ENCODE measurements around the gene AP1S3.

AP1S3 gene

GRCh38 chr2:223837287-223838061 lies at the start of gene AP1S3:
Gene AP1S3, minus strand, starts transcription at chr2:223837582. Its CDS starts 132 bp downstream, at chr2:223837450.
- Histone ChIP-seq H3K4me1 (ENCODE audit: insufficient read depth, insufficient read length) (peaks cover 6% of the 10 kb centered on the region), H3K27me3 (ENCODE audit: insufficient read depth, insufficient read length) (peaks cover 26% of the 10 kb centered on the region), H3K9me3 (ENCODE audit: insufficient read depth, low read length) (no peaks in the 10 kb centered on the region), H3K36me3 (ENCODE audit: insufficient read depth, insufficient read length, low read length) (no peaks in the 10 kb centered on the region), H3K4me3 (ENCODE audit: insufficient read length, low read depth) (peak within 1 kb of the TSS; percentile 78), H3K9ac (ENCODE audit: insufficient read length, low read depth) (peak within 1 kb of the TSS; percentile 80)
- no peak for TF ChIP-seq SUZ12 (IDR thresholded peaks at IDR 0.05; ENCODE audit: extremely low read depth, insufficient read depth, insufficient read length)
- no peak for TF ChIP-seq YY1 (IDR thresholded peaks at IDR 0.05; ENCODE audit: insufficient read depth, insufficient read length)
- TF ChIP-seq ZNF274 (IDR thresholded peaks at IDR 0.05; ENCODE audit: low read depth, low read length), result no peak
- peak; percentile 70 for DNase-seq (ENCODE audit: low read depth, low spot score)

GRCh38 chr2:223887127-223887526 lies 49.7 kb upstream of the AP1S3 start:
- Histone ChIP-seq H3K9ac (ENCODE audit: insufficient read length, low read depth) (no peak overlapping the region), H3K4me1 (ENCODE audit: insufficient read depth, insufficient read length) (no peaks in the 10 kb centered on the region), H3K4me3 (ENCODE audit: insufficient read length, low read depth) (no peak overlapping the region), H3K9me3 (ENCODE audit: insufficient read depth, low read length) (no peaks in the 10 kb centered on the region), H3K36me3 (ENCODE audit: insufficient read depth, insufficient read length, low read length) (peaks cover 41% of the 10 kb centered on the region), H3K27me3 (ENCODE audit: insufficient read depth, insufficient read length) (no peaks in the 10 kb centered on the region)
- TF ChIP-seq SUZ12 (IDR thresholded peaks at IDR 0.05; ENCODE audit: extremely low read depth, insufficient read depth, insufficient read length) (no peak), ZNF274 (IDR thresholded peaks at IDR 0.05; ENCODE audit: low read depth, low read length) (no peak), YY1 (IDR thresholded peaks at IDR 0.05; ENCODE audit: insufficient read depth, insufficient read length) (no peak)
- no peak for DNase-seq (ENCODE audit: low read depth, low spot score)

GRCh38 chr2:223886726-223887125 lies 49.3 kb upstream of the AP1S3 start:
- no peaks in the 10 kb centered on the region for H3K27me3 ChIP-seq (ENCODE audit: insufficient read depth, insufficient read length)
- no peak for TF ChIP-seq YY1 (IDR thresholded peaks at IDR 0.05; ENCODE audit: insufficient read depth, insufficient read length)
- TF ChIP-seq ZNF274 (IDR thresholded peaks at IDR 0.05; ENCODE audit: low read depth, low read length), result no peak
- no peak for TF ChIP-seq SUZ12 (IDR thresholded peaks at IDR 0.05; ENCODE audit: extremely low read depth, insufficient read depth, insufficient read length)
- H3K4me1 ChIP-seq (ENCODE audit: insufficient read depth, insufficient read length), result no peaks in the 10 kb centered on the region
- H3K4me3 ChIP-seq (ENCODE audit: insufficient read length, low read depth), result no peak overlapping the region
- no peak for DNase-seq (ENCODE audit: low read depth, low spot score)
- no peak overlapping the region for H3K9ac ChIP-seq (ENCODE audit: insufficient read length, low read depth)
- peaks cover 43% of the 10 kb centered on the region for H3K36me3 ChIP-seq (ENCODE audit: insufficient read depth, insufficient read length, low read length)
- no peaks in the 10 kb centered on the region for H3K9me3 ChIP-seq (ENCODE audit: insufficient read depth, low read length)

DNA sequence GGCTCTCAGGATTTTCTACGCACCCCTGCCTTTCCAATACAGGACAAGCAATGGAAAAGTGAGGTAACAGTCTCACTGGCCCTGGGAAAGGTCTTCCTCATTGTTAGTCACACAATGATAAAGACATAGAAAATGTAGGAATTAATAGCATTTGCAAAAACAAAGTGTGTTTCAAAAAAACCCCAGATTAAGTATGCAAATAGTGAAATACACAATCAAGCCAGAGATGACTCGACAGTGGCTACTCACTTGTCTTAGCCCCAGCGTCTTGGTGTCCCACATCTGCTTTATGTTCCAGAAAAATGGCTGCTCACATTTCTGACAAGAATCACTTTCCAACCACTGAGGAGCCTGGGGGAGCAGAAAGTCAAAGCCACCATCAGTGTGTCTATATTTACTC lies 47.0 kb upstream of the AP1S3 start:
- H3K36me3 ChIP-seq (ENCODE audit: insufficient read depth, insufficient read length, low read length), result peaks cover 56% of the 10 kb centered on the region
- H3K9ac ChIP-seq (ENCODE audit: insufficient read length, low read depth), result no peak overlapping the region
- H3K4me3 ChIP-seq (ENCODE audit: insufficient read length, low read depth), result no peak overlapping the region
- no peak for DNase-seq (ENCODE audit: low read depth, low spot score)
- H3K4me1 ChIP-seq (ENCODE audit: insufficient read depth, insufficient read length), result no peaks in the 10 kb centered on the region
- TF ChIP-seq YY1 (IDR thresholded peaks at IDR 0.05; ENCODE audit: insufficient read depth, insufficient read length) (no peak), ZNF274 (IDR thresholded peaks at IDR 0.05; ENCODE audit: low read depth, low read length) (no peak), SUZ12 (IDR thresholded peaks at IDR 0.05; ENCODE audit: extremely low read depth, insufficient read depth, insufficient read length) (no peak)
- no peaks in the 10 kb centered on the region for H3K9me3 ChIP-seq (ENCODE audit: insufficient read depth, low read length)
- no peaks in the 10 kb centered on the region for H3K27me3 ChIP-seq (ENCODE audit: insufficient read depth, insufficient read length)

DNA sequence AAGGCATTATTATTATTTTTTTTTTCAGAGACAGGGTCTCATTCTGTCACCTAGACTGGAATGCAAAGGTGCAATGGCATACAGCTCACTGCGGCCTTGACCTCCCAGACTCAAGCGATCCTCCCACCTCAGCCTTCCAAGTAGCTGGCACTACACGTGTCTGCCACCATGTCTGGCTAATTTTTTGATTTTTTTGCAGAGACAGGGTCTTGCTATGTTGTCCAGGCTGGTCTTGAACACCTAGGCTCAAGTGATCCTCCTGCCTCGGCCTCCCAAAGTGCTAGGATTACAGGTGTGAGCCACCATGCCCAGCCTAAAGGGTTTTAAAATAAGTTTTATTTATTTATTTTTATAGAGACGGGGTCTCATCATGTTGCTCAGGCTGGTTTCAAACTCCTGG lies 45.3 kb upstream of the AP1S3 start:
- no peaks in the 10 kb centered on the region for H3K9me3 ChIP-seq (ENCODE audit: insufficient read depth, low read length)
- TF ChIP-seq ZNF274 (IDR thresholded peaks at IDR 0.05; ENCODE audit: low read depth, low read length) (no peak), SUZ12 (IDR thresholded peaks at IDR 0.05; ENCODE audit: extremely low read depth, insufficient read depth, insufficient read length) (no peak), YY1 (IDR thresholded peaks at IDR 0.05; ENCODE audit: insufficient read depth, insufficient read length) (no peak)

DNA sequence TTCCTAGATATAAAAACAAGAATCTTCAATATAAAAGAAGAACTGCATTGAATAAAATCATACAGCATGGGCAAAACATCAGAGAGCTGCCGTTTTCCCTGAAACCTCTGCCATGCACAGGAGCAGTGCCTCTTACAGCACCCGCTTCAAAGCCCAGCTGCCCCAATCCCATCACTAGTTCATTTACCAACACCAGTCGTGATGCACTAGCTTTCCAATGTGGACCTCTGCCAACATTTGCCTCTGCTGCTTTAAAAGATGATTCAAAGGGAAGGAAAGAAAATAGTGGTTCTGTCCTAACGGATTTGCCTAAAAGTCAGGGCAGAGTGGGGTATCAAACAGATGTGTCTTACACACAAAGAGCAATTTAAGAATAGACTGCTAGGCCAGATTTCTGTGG lies 43.4 kb upstream of the AP1S3 start:
- no peak overlapping the region for H3K4me3 ChIP-seq (ENCODE audit: insufficient read length, low read depth)
- no peak for DNase-seq (ENCODE audit: low read depth, low spot score)
- TF ChIP-seq ZNF274 (IDR thresholded peaks at IDR 0.05; ENCODE audit: low read depth, low read length), result no peak
- no peak for TF ChIP-seq SUZ12 (IDR thresholded peaks at IDR 0.05; ENCODE audit: extremely low read depth, insufficient read depth, insufficient read length)
- no peak for TF ChIP-seq YY1 (IDR thresholded peaks at IDR 0.05; ENCODE audit: insufficient read depth, insufficient read length)
- no peaks in the 10 kb centered on the region for H3K27me3 ChIP-seq (ENCODE audit: insufficient read depth, insufficient read length)
- peaks cover 53% of the 10 kb centered on the region for H3K36me3 ChIP-seq (ENCODE audit: insufficient read depth, insufficient read length, low read length)
- H3K9ac ChIP-seq (ENCODE audit: insufficient read length, low read depth), result no peak overlapping the region
- peaks cover 5% of the 10 kb centered on the region for H3K4me1 ChIP-seq (ENCODE audit: insufficient read depth, insufficient read length)
- no peaks in the 10 kb centered on the region for H3K9me3 ChIP-seq (ENCODE audit: insufficient read depth, low read length)

More for the DNA sequence above, 45.3 kb upstream of the AP1S3 start:
- no peak overlapping the region for H3K9ac ChIP-seq (ENCODE audit: insufficient read length, low read depth)
- H3K4me3 ChIP-seq (ENCODE audit: insufficient read length, low read depth), result no peak overlapping the region
- DNase-seq (ENCODE audit: low read depth, low spot score), result no peak
- H3K4me1 ChIP-seq (ENCODE audit: insufficient read depth, insufficient read length), result peaks cover 4% of the 10 kb centered on the region
- no peaks in the 10 kb centered on the region for H3K27me3 ChIP-seq (ENCODE audit: insufficient read depth, insufficient read length)
- H3K36me3 ChIP-seq (ENCODE audit: insufficient read depth, insufficient read length, low read length), result peaks cover 56% of the 10 kb centered on the region

DNA sequence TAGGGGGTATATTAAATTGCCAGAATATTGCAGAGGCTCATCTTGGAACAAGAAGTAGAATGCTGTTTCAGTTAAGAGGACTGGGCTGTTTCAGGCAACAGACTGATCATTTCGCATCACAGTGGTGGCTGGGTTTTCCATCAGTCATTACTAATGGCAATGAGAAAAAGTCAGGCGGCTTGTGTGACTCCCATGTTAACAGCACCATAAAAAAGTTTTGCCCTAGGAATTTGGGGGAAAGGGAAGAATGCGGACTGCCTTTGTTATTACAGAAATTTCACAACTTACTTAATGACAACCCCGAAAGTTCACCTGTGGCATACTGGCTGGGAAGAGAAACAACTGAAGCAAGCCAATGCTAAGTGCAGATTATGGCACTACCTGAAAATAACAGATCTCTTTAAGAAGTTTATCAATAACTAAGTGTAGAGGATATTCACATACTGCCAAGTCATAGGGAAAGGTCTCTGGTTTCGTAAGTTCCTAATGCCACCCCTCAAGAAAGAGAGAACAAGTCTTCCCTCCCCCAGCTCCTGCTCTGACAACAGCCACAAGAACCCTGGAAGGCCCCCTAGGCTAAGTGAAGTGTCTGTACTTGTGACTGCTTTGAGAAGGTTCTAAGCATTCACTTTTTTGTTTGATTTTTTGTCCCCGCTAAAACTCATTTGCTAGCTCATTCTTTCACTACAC lies 40.5 kb upstream of the AP1S3 start:
- peaks cover 5% of the 10 kb centered on the region for H3K4me1 ChIP-seq (ENCODE audit: insufficient read depth, insufficient read length)
- no peak overlapping the region for H3K4me3 ChIP-seq (ENCODE audit: insufficient read length, low read depth)
- no peak overlapping the region for H3K9ac ChIP-seq (ENCODE audit: insufficient read length, low read depth)
- H3K9me3 ChIP-seq (ENCODE audit: insufficient read depth, low read length), result no peaks in the 10 kb centered on the region
- DNase-seq (ENCODE audit: low read depth, low spot score), result no peak
- H3K36me3 ChIP-seq (ENCODE audit: insufficient read depth, insufficient read length, low read length), result peaks cover 51% of the 10 kb centered on the region
- H3K27me3 ChIP-seq (ENCODE audit: insufficient read depth, insufficient read length), result no peaks in the 10 kb centered on the region
- TF ChIP-seq ZNF274 (IDR thresholded peaks at IDR 0.05; ENCODE audit: low read depth, low read length) (no peak), YY1 (IDR thresholded peaks at IDR 0.05; ENCODE audit: insufficient read depth, insufficient read length) (no peak), SUZ12 (IDR thresholded peaks at IDR 0.05; ENCODE audit: extremely low read depth, insufficient read depth, insufficient read length) (no peak)

Measured in NT2/D1 (cell line).